IPS-11a (cell line): ENCODE data around the gene HIGD1B.

ENCODE experiments used
- H3K4me3 ChIP-seq: one replicate; pipeline ENCODE4 v1.5.1; 2013; ENCODE audit warnings: low read depth, low read length, control low read depth

HIGD1B gene

DNA sequence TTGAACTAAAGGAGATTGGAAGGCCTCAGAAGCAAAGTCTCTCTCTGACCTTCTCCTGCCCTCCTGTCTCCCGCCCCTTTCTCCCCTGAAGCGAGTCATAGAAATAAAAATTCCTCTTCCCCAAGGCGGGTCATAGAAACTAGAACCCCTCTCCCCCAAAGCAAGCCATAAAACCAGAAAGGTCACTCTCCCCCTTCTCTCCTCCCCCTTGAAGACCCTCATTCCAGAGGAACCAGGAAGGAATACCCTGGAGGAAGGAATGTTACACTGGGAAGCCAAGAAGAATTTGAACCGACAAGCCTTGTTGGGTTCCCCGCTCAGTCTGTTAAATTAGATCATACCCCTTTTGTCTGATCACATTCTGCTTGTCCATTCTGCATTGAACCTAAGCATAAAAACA, 14.9 kb upstream of the HIGD1B start:
- no peak overlapping the region for H3K4me3 ChIP-seq

DNA sequence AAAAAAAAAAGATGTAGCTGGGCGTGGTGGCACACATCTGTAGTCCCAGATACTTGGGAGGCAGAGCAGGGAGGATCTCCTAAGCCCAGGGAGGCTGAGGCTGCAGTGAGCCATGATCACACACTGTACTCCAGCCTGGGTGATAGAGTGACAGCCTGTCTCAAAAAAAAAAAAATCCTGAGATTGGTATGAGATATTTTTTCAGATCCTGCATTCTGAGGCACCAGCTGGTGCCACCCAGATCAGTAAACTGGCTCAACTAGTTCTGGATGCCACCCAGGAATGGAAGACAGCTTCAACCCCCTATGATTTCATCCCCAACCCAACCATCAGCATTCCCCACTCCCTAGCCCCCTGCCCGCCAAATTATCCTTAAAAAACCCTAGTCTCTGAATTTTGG, 10.5 kb upstream of the HIGD1B start:
- no peak overlapping the region for H3K4me3 ChIP-seq

DNA sequence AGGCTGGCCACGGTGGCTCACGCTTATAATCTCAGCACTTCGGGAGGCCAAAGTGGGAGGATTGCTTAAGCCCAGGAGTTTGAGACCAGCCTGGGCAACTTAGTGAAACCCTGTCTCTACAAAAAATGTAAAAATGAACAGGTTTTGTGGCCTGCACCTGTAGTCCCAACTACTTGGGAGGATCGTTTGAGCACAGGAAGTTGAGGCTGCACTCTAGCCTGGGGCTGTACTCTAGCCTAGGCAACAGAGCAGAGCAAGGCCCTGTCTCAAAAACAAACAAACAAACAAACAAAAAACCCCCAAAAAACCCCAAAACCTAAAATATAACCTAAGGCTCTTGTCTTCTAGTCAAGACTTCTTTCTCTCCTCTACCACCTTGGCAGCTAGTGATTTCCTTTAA, 7.4 kb upstream of the HIGD1B start:
- no peak overlapping the region for H3K4me3 ChIP-seq

- no peak overlapping the region for H3K4me3 ChIP-seq
Measured at GRCh38 chr17:44840936-44841335, 6.7 kb upstream of the HIGD1B start.

- H3K4me3 ChIP-seq, result no peak overlapping the region
Measured at GRCh38 chr17:44842748-44843147, 4.9 kb upstream of the HIGD1B start.

GRCh38 chr17:44844390-44844830, 3.3 kb upstream of the HIGD1B start:
- H3K4me3 ChIP-seq, result no peak overlapping the region

GRCh38 chr17:44846206-44846605, 1.5 kb upstream of the HIGD1B start:
- no peak overlapping the region for H3K4me3 ChIP-seq

DNA sequence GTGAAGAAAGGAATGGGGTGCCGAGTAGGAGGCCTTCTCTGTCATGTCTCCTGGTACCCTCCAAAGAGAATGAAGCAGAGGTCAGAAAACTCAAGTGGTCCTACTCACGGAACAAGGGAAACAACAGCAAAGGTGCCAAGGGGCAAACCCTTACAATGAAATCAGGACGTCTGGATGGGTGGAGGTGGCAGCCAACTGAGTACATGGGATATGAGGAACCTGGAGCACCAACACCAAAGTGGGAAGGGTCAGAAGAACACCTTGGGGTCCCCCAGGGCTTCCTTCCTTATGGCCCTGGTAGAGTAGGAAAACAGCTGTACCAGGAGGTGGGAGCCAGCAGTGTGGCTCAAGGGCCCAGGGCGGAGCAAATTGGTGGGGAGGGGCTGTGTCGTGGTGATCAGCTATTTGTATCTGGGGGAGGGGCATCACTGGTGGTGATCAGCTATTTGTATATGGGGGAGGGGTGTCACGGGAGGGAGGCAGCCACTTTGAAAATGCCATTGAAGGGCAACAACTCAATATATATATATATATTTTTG, 643 bp downstream of the HIGD1B start:
- H3K4me3 ChIP-seq, result no peak overlapping the region

DNA sequence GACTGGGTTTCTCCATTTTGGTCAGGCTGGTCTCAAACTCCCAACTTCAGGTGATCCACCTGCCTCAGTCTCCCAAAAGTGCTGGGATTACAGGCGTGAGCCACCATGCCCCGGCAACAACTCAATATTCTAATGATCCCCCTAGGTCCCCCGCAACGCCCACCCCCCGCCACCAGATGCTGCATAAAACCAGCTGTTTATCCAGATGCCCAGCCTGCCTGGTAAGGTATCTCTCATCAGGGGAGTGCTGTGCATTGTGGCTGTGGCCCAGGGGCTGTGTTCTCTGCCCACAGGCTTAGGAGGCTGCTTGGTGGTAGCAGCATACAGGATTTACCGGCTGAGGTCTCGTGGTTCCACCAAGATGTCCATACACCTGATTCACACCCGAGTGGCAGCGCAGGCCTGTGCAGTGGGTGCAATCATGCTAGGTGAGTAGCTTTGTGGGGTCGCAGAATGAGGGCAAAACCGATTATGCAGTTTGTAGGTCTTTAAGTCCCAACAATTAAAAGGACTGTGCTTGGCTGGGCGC, 1.3 kb downstream of the HIGD1B start:
- no peak overlapping the region for H3K4me3 ChIP-seq

DNA sequence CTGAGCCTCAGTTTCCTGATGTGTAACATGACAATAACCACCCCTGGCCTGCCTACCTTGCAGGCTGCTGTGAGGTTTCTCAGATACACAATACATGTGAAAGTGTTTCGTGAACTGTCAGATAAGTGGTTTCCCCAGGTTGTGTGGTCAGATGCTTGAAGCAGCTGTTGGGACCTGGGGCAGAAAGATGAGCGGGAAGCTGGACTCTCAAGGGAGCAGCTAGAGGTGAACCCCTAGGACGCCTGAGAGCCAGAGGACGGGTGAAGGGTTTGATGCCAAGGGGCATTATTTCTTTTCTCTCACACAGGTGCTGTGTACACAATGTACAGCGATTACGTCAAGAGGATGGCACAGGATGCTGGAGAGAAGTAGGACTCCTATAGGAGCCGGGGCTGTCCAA, 2.3 kb downstream of the HIGD1B start:
- H3K4me3 ChIP-seq, result no peak overlapping the region

DNA sequence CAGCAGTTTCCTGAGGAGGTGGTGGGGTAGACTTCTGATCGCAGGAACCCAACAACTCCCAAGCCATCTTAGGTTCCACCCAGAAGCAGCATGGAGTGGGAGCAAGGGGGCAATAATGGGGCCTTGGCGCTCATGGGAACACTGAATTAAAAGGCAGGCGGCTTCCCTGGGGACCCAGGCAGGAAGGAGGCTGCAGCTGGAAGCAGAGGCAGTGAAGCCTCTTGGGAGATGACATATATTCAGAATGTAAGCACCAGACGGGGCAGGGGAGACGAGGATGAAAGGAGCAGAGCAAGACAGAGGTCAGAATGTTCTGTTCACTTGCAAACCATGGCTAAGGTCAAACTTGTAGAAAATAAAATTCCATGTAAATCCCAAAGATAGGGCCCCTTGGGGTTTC, 2.9 kb downstream of the HIGD1B start:
- H3K4me3 ChIP-seq, result no peak overlapping the region

DNA sequence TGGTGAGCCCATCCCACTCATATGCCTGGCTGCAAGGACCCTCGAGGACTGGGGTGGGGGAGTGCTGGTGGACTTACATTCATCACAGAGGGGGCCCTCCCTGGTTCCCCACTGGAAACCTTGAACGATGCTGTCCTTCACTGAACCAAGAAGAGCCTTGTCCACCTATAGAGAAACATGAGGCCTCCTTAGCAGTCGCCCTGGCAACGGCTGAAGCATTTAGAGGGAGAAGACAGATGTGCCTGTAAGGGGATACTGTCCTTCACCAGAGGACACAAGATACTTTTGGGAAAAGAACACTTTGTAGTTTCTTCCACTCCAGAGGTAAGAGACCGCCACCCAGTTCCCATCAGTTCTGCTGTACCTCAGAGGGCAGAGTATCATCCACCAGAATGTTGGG, 6.5 kb downstream of the HIGD1B start:
- no peak overlapping the region for H3K4me3 ChIP-seq

DNA sequence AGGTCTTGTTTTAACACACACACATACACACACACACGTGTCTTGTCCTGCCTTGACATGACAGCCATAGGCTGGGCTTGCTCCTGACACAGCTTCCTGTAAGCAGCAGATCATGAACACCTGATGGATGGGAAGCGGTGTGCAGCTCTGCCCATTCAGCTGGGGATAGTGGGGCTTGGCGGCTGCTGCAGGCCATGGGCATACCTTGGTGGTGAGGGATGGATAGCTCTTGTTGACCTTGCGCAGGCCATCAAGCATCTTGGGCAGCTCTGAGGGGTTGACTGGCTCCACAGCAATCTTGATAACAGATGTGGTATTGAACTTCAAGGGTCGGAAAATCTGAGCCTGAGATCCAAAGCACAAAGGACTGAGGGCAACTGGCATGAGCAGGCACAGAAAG, 12.0 kb downstream of the HIGD1B start:
- H3K4me3 ChIP-seq, result no peak overlapping the region

DNA sequence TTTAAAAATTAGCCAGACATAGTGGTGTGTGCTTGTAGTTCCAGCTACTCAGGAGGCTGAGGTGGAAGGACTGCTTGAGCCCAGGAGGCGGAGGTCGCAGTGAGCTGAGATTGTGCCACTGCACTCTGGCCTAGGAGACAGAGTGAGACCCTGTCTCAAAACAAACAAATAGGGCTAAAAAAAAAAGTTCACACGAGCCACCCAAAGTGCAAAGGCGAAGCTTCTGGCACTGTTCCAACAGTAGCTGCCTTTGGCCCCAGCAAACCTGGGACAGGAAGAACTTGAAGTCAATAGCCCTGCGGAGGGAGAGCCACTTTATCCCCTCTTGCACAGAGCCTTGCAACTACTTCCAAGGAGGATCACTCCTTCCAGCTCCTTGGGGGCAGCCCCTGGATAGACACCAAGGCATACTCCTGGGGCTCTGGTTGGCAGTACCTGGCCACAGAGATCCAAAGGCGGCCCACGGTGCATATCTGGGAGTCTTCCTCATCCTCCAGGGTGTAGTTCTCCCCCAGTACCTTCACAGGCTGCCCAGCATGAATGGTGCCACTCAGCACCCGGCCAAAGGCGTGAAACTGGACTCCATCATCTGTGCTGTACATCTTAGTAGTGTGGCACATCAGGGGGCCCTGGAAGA, 14.7 kb downstream of the HIGD1B start:
- H3K4me3 ChIP-seq, result no peak overlapping the region

GRCh38 chr17:44863061-44863918, 15.6 kb downstream of the HIGD1B start:
- H3K4me3 ChIP-seq, result no peak overlapping the region

DNA sequence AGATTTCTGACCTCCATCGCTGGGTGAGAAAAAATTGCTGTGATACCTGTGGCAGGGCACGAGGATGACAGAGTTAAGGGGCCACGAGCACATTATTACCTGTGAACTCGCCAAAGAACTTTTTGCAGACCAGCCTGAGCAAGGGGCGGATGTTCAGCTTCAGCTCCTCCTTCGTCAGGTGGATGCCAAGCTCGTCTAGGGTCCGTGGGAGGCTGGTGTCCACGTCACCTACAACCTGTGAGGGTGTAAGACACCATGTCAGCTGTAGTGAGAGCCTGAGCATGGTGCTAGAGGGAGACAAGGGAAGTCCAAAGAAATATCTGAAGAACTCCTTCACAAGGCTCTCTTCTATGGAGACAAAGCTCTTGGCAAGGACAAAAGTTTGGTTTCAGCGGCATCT, 17.1 kb downstream of the HIGD1B start:
- H3K4me3 ChIP-seq, result no peak overlapping the region

DNA sequence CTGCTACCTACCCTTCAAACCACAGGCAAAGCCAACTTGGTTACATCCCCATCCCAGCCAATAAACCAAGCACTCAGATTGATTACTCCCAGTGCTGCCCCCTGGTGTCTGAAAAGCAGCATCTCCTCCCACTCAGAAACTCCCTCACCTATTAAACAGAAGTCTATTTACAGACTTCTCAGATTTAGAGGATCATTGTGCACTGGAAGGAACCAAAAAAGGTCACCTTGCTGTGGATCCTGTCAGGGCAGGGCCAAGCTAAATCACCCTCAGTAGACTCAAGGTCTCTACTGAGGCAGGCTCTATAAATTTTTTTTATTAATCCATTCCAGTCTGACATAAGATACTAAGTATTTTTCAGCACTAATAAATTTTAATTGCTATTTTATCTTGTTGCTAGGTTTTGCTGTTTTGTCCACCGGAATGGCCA, 17.6 kb downstream of the HIGD1B start:
- H3K4me3 ChIP-seq, result no peak overlapping the region

- no peak overlapping the region for H3K4me3 ChIP-seq
Measured at GRCh38 chr17:44865931-44866330, 18.2 kb downstream of the HIGD1B start.

- H3K4me3 ChIP-seq, result no peak overlapping the region
Measured at GRCh38 chr17:44867841-44868240, 20.2 kb downstream of the HIGD1B start.

DNA sequence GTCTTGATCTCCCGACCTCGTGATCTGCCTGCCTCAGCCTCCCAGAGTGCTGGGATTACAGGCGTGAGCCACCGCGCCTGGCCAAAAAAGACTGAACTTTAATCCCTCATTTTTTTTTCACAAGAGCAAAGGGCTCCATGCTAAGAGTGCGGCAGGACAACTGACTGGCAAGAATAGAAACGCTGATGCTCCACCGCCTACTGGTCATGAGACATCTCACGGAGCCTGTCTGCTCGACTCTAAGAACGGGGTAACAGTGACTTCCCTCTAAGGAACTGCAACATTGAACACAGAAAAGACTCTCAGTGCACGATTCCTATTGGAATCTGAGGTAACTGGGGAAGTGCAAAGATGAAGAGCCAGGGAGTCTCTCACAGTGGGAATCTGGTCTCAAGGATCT, 23.9 kb downstream of the HIGD1B start:
- H3K4me3 ChIP-seq, result no peak overlapping the region

DNA sequence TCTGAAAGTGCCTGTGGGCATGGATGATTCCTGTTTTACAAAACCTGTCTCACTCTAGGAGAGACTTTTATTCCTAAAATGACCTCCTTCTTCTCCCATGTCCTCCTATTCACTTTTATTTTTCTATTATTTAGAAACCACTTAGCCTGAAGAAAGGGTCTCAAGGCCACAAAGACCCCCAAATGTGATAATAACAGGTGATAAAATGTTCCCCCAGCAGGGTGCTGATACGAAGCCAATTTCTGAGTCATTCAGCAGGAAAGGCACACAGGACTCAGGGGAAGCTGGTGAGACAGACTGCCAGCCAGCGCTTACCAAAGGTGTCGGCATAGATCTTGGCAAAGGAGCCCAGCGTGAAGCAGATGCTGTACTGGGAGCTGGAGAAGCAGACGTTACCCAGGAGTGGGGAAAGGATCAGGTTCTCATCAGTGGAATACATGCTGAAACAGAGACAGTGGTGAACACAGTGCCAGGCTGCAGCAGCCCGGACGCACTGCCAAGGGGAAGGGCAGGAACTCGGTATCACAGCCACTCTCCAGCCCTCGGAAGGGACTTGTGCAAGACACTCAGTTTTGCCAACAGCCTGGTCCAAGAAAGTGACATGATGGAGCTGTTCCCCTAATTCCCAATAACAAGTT, 24.6 kb downstream of the HIGD1B start:
- no peak overlapping the region for H3K4me3 ChIP-seq
